ENCODE data around the gene CTNNA3.

Gene CTNNA3

DNA sequence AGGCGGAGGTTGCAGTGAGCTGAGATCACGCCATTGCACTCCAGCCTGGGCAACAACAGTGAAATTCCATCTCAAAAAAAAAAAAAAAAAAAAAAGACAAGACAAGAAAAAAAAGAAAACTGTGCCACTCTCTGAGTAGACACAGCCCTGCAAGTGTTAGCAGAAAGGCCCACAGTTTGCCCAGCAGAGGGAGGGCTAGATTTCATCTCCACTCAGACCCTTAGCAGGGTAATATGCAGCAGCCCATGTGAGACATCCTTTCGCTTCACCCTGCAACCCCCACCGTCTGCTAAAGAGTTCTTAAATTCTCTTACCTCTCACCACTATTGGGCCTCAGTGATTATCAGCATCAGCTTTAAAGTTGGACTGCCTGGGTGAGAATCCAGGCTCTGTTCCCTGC, 38.2 kb downstream of the CTNNA3 start:
- no peaks in the 10 kb centered on the region for H3K9me2 ChIP-seq (replicated peaks; ENCODE audit: low read depth, low read length)
- H4K20me1 ChIP-seq (ENCODE audit: insufficient read depth, low read length, poor library complexity, severe bottlenecking), result no peaks in the 10 kb centered on the region
- H3F3A ChIP-seq (ENCODE audit: low read depth), result no peaks in the 10 kb centered on the region
- no peaks in the 10 kb centered on the region for H3K4me1 ChIP-seq (ENCODE audit: insufficient read depth, low read length, poor library complexity, severe bottlenecking)
- no peaks in the 10 kb centered on the region for H3K79me2 ChIP-seq (ENCODE audit: insufficient read depth, low read length)
- no peaks in the 10 kb centered on the region; the same call in 1 of the 2 replicates for H3K9me3 ChIP-seq (ENCODE audit: insufficient read depth, low read depth, low read length)
- H3K27me3 ChIP-seq (ENCODE audit: insufficient read depth, low read length, poor library complexity, severe bottlenecking), result peaks cover 6% of the 10 kb centered on the region
- no peak overlapping the region for H3K9ac ChIP-seq (ENCODE audit: low read depth, low read length, poor library complexity, severe bottlenecking)
- TF ChIP-seq EZH2phosphoT487 (IDR thresholded peaks at IDR 0.05; ENCODE audit: borderline replicate concordance), result no peak
- TF ChIP-seq, protein P1, sequence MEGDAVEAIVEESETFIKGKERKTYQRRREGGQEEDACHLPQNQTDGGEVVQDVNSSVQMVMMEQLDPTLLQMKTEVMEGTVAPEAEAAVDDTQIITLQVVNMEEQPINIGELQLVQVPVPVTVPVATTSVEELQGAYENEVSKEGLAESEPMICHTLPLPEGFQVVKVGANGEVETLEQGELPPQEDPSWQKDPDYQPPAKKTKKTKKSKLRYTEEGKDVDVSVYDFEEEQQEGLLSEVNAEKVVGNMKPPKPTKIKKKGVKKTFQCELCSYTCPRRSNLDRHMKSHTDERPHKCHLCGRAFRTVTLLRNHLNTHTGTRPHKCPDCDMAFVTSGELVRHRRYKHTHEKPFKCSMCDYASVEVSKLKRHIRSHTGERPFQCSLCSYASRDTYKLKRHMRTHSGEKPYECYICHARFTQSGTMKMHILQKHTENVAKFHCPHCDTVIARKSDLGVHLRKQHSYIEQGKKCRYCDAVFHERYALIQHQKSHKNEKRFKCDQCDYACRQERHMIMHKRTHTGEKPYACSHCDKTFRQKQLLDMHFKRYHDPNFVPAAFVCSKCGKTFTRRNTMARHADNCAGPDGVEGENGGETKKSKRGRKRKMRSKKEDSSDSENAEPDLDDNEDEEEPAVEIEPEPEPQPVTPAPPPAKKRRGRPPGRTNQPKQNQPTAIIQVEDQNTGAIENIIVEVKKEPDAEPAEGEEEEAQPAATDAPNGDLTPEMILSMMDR (conservative IDR thresholded peaks at IDR 0.05; ENCODE audit: low read length), result no peak
- no peak overlapping the region for H2AFZ ChIP-seq (ENCODE audit: low read length)
- H3K4me3 ChIP-seq (ENCODE audit: low read length, poor library complexity, severe bottlenecking), result no peak overlapping the region
- H3K36me3 ChIP-seq (ENCODE audit: insufficient read depth, low read length), result no peaks in the 10 kb centered on the region
- H3K4me2 ChIP-seq (ENCODE audit: low read depth, low read length, poor library complexity, severe bottlenecking), result no peak overlapping the region

DNA sequence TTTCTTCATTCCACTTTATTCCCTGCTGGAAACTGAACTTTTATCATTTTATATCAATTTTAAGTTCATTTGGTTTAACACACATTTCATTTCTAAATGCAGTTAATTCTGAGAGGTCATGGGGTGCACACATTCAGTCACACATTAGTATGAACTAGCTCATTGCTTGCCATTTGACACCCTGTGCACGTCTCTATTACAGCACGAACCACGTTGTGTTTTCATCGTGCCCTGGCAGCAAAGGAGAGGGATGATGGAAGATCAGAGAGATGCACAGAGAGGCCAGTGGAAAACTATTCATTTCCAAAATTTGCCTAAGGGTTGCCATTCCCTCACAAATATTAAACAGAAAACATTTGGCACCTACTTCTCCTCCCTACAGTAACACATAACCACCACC, 45.4 kb downstream of the CTNNA3 start:
- no peaks in the 10 kb centered on the region for H3K4me1 ChIP-seq (ENCODE audit: insufficient read depth, low read length, poor library complexity, severe bottlenecking)
- no peaks in the 10 kb centered on the region; the same call in 1 of the 2 replicates for H3K9me3 ChIP-seq (ENCODE audit: insufficient read depth, low read depth, low read length)
- no peak overlapping the region for H3K4me2 ChIP-seq (ENCODE audit: low read depth, low read length, poor library complexity, severe bottlenecking)
- no peaks in the 10 kb centered on the region for H3K9me2 ChIP-seq (replicated peaks; ENCODE audit: low read depth, low read length)
- no peaks in the 10 kb centered on the region for H3F3A ChIP-seq (ENCODE audit: low read depth)
- no peaks in the 10 kb centered on the region for H3K36me3 ChIP-seq (ENCODE audit: insufficient read depth, low read length)
- no peak overlapping the region for H3K4me3 ChIP-seq (ENCODE audit: low read length, poor library complexity, severe bottlenecking)
- TF ChIP-seq, protein P1 (conservative IDR thresholded peaks at IDR 0.05; ENCODE audit: low read length), result no peak
- no peak for TF ChIP-seq EZH2phosphoT487 (IDR thresholded peaks at IDR 0.05; ENCODE audit: borderline replicate concordance)
- no peaks in the 10 kb centered on the region for H3K79me2 ChIP-seq (ENCODE audit: insufficient read depth, low read length)
- no peaks in the 10 kb centered on the region for H4K20me1 ChIP-seq (ENCODE audit: insufficient read depth, low read length, poor library complexity, severe bottlenecking)
- H3K9ac ChIP-seq (ENCODE audit: low read depth, low read length, poor library complexity, severe bottlenecking), result no peak overlapping the region
- H2AFZ ChIP-seq (ENCODE audit: low read length), result no peak overlapping the region
- no peaks in the 10 kb centered on the region for H3K27me3 ChIP-seq (ENCODE audit: insufficient read depth, low read length, poor library complexity, severe bottlenecking)

DNA sequence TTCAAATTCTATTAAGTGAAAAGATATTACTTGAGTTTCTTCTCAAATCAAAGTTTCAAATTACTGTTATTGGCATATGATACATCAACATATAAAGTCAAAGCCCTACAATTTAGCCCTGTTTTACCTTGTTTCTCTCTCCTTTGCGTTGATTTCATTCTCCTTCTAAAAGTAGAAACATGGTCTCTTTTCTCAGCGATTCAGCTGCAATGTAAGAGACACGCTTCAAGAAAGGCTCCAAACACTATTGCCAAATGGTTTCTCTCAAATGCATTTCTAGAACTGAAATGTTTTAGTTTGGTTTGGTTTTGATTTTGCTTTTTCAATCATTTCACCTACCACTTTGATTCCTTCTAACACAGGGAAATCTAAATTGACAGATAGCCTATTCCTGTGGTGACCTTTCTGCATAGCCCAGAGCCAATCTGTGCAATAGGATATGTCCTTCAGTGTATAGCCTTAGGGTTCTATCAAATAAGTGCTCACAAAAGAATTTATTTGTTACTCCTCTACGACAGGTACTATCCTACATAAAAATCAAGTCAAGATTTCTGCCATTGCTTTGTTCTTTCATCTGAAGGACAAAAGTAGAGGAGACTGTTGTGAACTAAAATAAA, 47.3 kb downstream of the CTNNA3 start:
- H3K4me3 ChIP-seq (ENCODE audit: low read length, poor library complexity, severe bottlenecking), result no peak overlapping the region
- no peak overlapping the region for H3K4me2 ChIP-seq (ENCODE audit: low read depth, low read length, poor library complexity, severe bottlenecking)
- H3F3A ChIP-seq (ENCODE audit: low read depth), result no peaks in the 10 kb centered on the region
- H3K9ac ChIP-seq (ENCODE audit: low read depth, low read length, poor library complexity, severe bottlenecking), result no peak overlapping the region
- H4K20me1 ChIP-seq (ENCODE audit: insufficient read depth, low read length, poor library complexity, severe bottlenecking), result no peaks in the 10 kb centered on the region
- no peaks in the 10 kb centered on the region for H3K36me3 ChIP-seq (ENCODE audit: insufficient read depth, low read length)
- no peaks in the 10 kb centered on the region for H3K4me1 ChIP-seq (ENCODE audit: insufficient read depth, low read length, poor library complexity, severe bottlenecking)
- no peaks in the 10 kb centered on the region for H3K79me2 ChIP-seq (ENCODE audit: insufficient read depth, low read length)
- no peaks in the 10 kb centered on the region; the same call in 1 of the 2 replicates for H3K9me3 ChIP-seq (ENCODE audit: insufficient read depth, low read depth, low read length)
- H2AFZ ChIP-seq (ENCODE audit: low read length), result no peak overlapping the region
- H3K27me3 ChIP-seq (ENCODE audit: insufficient read depth, low read length, poor library complexity, severe bottlenecking), result no peaks in the 10 kb centered on the region
- H3K9me2 ChIP-seq (replicated peaks; ENCODE audit: low read depth, low read length), result no peaks in the 10 kb centered on the region
- TF ChIP-seq, protein P1 (conservative IDR thresholded peaks at IDR 0.05; ENCODE audit: low read length), result no peak
- no peak for TF ChIP-seq EZH2phosphoT487 (IDR thresholded peaks at IDR 0.05; ENCODE audit: borderline replicate concordance)
